HG03354 (cell line): Measurements from ENCODE around the gene SEMA3A.

Experiments used
- ATAC-seq: cut with Tn5 transposase; IDR thresholded peaks from one replicate; pipeline ENCODE4 v1.9.1; 2021; ENCODE audit warnings: mild to moderate bottlenecking; ENCODE audit not compliant: unreplicated experiment, poor library complexity, severe bottlenecking

Gene SEMA3A

DNA sequence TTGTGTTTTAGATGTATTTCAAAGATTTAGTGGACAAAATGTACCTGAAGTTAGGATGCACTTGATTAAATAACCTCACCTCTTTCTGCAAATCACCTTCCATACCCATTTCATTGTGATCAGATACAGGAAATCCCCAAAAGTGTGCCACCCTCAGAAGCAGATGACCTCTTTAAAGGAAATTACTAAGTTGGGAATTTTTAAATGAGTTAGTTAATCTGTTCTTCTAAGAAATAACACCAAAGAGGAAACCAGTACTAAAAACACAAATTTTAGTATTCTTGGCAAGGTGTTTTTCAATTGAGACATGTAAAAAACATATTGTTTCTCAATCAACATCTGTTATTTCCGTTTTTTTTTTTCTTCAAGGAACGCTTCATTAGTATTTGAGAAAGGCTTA, 4.6 kb upstream of the SEMA3A start:
- ATAC-seq = no peak

DNA sequence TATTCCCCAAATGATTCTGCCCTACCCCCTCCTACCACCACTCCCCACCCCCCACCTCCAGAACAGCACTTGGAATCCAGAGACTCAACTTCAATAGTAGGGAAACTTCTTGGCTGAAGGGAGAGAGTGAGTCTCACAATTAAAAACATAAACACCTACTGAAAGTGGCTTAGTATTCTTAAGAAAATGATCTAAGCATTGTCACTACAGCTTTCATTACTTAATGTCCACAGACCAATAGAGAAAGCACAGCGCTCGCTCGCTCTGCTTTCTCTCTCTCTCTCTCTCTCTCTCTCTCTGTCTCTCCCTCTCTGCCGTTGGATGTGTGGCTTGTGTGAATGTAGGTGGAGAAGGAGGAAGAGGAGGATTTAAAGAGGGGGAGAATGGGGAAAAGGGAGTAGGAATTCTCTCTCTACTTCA, 1.5 kb upstream of the SEMA3A start:
- no peak for ATAC-seq

DNA sequence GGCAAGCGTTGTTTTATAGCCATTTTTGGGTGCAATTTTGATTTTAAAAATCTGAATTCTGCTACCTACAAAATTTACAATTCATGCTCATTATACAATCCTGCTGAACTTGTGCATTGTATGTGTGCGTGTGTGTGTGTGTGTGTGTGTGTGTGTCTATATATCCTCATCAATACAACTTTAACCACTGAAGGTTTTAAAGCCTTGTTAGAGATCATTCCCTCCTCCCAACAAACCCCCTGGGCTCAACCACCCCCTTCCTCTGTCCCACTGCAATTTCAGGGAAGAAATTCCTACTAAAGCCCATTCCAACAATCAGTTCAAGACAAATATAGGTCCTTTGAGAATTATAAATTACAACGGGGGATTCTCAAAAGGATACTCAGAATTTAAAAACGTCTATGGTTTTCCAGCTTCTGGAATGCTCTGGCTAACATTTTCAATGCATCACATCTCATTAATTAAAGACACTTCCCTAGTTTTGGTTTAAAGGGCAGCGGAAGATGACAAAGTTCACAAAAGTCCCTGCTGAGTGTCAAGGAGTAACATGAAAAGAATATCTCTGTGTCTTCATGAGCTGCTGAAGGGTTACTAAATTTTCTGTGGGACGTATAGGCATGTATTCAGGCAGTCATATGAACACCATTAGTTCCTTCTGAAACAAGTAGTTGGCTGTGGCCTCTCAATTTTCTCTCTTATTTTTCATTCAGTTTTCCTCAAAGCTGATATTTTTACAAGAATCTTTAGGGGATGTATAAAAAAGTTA, 889 bp upstream of the SEMA3A start:
- ATAC-seq = peak; percentile 29

DNA sequence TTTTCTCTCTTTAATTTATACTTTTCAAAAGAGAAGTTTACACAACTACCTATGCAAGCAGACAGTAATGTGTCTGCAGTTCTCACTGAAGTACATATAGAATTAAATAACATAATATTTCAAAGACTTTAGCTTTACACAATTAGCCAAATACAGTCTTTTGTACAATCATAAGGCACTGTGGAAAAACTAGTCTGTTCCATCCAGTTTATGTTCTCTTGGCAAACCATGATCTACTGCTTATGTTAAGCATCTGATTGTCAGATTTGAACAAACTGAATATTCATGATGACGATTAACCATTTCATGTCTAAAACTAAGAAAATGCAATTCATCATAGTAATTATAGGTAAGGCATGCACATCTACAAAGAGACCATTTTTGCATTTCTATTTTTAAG, 842 bp downstream of the SEMA3A start:
- ATAC-seq = no peak

DNA sequence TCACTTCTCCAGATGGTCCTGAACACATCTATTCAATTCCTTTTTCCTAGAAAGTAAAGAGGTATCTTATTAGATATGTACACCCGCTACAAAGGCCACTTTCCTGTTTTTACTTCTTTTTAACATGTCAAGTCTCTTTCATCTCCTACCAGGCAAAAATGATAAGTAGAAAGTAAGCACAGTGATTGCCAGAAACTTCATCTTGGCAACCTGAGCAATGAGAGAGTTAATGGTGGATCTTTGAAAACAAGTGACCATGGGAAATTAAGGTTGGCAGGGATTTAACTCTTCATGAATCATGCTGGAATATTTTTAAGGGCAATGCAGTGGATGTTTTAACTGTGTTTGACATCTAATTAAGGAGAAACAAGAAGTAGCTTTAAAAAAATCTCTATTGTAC, 2.7 kb downstream of the SEMA3A start:
- ATAC-seq = no peak

DNA sequence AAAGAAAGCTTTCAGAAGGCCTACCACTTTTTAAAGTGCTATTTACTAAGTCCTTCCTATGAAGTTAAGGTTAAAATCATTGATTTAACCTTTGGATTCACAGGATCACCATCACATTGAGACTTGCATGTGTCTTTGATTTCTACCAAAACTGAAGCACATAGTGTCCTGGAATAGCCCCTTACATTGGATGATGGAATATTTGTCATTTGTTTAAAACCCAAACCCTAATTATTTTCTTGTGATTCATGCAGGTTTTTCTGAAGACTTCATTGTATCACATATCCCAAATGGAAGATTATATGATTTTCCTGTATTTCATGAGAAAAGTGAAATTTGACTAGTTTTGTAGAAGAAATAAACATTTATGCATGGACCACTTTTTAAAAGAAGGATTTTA, 3.3 kb downstream of the SEMA3A start:
- ATAC-seq = no peak

DNA sequence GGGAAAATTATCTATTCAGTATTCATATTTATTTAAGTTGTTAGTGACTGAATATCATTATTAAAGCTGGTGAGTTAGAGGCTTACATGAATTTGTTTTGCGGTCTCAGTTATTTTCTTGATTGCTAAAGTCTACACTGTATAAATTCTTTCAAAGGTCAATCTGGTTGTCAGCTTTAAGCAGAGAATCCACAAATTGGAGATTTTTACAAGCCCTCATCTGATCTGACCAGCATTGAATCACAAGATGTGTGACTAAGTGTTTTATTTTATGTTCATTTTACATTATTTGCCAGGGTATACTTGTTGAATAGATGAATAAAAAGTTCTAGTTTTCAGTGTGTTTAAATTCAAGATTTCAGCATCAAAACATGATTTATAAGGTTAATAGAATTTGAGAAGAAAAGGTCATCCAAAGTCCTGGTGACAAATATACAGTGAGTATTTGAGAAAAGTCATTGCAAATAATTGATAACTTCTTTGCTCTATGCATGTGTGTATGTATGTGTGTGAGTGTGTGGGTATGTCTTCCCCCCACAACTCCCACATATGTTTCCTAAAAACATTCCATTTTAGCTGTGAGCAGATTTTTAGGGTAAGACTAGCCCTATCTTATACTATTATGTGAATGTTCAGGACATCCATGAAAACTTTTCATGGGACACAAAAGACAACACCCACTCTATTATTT, 4.4 kb downstream of the SEMA3A start:
- ATAC-seq = no peak

DNA sequence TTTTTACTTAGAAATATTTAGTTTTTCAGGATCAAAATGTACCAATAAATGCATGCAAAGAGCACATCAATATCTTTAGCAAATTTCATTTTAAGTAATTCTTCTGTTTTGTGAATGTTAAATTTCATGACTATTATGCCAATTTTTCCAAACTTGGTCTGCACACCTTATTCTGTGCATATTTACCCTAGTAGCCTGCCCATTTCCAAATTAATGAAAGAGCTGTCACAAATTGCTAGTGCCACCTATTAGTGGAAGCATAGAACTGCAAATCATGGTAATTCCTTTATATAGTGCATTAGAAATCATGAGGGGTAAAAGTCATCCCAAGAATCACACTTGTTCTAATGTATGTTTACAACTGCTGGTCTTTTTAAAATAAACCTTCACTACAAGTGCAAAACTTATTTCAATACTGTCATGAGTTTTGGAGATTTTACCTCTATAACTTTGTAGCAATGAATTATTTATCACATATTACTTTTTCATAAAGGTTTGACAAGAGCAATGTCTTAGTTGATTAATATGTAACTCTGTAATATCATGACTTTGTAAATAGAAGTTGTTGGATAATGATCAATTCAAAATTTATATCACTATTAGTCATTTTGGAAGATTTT, 5.7 kb downstream of the SEMA3A start:
- no peak for ATAC-seq

DNA sequence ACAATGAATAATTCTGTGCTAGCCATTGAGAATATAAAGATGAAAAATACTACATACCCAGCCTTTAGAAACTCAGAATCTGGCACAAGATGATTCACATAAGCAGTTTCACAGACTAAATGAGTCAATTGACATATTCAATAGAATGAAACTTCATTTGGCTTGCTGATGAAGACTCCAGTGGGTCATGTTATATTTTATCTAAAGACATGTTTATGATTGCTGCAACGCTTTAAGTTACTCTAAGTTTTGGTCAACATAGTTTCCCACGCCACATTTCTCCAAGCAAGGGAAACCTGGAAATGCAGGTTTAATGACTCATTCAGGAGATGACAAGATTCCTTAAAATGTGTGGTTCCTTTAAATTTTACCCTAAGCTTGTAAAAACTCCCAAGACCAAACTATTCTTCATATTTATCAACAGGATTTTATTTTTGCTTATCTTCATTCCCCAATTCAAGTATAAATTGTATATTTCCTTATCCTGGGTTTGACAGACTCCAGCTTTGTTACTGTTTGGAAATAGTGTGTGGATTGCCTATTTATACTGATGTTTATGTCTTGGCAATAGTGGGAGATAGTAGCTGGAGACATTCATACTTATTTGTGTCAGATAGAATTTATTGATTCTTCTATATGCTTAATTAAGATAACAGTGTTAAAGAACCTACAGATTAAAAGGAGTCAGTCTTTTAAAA, 6.6 kb downstream of the SEMA3A start:
- ATAC-seq = no peak

DNA sequence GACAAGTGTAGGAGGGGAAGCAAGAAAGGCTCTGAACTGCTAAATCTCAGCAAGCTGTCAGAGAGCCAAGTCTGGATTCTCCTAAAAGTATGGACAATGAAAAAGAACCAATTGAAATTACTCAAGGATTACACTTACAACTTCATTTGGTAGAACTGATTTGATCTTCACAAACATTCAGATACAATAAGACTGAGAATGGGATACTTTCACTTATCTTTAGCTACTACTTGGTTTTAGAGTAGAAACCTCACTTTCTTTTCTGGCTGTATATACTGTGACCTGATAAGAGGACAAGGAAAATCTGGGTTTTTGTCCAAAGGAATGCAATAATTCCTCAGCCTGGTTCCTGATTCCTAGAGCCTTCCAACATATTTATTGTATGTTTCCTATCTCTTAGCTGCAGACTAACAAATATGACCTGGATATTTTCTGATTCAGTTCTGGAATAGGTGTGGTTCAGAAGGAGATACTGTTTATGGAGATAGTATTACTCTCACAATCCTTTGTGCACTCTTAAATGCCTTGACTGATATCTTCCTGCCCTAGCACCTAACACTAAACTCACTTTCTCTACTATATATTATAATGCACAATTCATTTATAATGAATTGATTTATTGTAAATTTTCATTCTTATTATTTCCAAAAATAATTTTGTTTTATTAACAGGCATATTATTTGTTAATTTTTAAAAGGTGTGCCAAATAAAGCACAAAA, 7.3 kb downstream of the SEMA3A start:
- no peak for ATAC-seq

DNA sequence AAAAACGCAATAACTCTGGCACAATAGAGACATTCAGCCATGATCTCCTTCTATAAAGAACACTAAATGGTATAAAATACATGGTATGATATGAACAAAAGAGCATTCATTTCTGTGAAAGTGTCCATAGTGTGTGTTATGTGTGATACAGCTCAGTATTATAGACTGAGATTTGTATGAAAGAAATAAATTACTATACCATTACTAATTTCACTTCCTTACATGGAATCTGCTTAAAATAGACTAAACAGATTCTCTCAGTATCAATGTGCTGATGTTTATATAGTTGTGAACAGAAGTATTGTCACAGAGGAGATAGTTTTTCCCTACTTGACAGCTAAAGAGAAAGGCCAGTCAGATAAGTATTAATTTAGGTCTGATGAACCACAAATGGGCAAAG, 10.8 kb downstream of the SEMA3A start:
- ATAC-seq = no peak

DNA sequence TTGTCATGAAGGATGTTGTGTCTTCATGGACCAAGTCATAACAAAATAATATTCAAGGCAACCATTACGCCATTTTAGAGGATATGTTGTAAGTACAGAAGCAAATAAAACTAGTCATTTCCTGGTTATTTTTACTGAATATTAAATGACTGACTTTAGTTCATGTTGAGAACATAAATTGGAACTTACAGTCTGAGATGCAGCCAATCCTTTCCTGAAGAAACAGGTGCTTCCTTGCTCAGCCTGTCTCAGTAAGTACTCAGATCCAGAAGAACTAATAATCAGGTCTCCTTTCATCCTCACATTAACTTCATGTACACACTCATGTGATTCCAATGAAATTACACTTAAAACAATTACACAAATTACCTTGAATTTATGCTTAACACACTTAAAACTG, 12.3 kb downstream of the SEMA3A start:
- ATAC-seq = no peak

DNA sequence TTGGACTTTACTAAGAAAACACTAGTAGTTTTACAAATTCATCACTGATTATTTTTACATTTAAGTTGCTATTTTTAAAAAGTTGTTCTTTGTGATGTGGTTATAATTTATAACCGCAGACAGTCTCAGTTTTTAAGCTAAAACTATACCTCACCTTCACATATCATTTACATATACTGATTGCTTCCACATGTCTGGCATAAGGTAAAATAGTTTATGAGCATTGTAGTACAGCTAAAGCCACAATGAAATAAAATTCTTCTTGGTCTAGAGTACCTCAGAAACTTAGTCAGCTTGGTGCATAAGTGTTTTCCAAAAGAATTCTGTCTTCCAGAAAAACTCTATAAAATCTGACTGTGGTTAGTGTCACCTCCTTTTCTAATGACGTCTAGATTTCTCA, 13.0 kb downstream of the SEMA3A start:
- no peak for ATAC-seq

DNA sequence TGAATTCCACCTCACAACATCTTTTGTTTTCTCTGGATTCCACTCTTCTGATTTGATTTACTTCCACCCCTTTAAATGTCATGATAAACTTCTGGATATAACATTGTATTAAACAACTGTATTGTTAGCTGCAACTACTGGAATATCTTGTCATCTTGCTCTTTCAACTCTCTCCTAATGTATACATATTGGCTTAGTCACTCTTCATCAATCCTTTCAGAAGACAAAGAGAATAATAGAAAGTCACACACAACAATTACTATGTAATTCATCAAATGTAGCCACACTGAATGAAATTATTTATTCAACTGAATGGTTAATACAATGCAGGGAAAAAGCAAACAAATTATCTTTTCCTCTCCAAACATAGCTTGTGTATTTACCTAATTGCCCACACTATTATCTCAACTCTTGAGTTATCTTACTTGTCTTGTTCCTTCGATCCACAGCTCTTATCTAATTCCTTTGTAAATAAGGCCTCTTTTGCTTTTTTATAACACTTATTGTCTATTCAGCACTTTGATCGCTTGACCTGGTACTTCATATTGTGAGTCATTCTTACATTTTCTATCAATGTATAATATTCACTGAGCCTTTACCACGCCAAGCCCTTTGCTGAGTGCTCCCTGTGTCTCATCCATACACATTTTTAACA, 16.7 kb downstream of the SEMA3A start:
- ATAC-seq = no peak

DNA sequence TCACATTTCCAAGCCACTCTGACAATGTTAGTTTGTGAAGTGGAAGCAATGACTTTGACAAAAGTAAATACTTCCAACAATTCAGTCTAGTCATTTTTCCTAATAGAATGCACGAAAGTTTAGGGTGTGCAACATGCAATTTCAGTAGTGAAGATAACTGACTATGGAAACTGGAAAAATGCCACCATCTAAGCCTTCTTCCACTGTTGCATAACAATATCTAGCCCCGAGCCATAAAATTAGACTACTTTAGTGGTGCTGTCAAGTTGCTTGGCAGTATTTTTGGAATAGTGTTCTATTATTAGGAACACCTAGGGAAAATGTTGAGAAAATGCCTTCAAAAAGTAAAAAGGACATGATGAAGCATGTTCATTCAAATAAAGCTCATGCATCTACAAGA, 17.9 kb downstream of the SEMA3A start:
- ATAC-seq = no peak

DNA sequence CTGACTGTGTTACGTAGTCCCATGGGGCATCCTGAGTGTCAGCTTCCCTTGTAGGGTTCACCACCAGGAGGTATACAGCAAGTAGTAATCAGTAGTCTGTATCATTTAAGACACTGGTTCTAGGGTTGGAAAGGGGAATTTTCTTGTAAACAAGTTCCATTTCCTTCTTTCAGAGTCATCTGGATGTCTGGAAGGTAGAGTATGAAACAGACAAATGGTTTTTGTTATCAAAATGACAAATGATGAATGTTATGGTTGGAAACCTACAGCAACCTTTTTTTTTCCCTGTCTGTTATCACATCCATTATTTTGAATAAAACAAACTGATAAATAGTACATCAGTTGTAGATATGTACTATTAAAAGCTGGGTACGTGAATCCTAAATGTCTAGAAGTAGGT, 19.1 kb downstream of the SEMA3A start:
- ATAC-seq = no peak

DNA sequence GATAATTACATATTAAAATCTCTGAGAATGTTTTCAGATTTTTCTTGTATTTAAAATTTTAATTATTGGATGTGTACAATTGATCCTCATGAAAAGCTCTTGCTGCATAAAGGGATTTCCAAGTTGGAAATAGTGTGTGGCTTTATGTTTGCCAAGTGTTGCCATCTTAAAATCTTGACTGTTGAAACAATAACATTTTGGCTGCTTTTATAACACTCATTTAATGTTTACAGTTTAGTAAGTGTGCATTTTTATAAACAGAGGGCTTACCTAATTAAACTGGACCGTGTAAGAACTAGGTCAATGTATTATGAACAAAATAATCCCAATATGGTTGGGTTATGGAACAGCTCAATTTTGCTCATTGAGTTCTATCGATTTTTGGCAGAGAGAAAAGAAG, 23.9 kb downstream of the SEMA3A start:
- ATAC-seq = no peak

DNA sequence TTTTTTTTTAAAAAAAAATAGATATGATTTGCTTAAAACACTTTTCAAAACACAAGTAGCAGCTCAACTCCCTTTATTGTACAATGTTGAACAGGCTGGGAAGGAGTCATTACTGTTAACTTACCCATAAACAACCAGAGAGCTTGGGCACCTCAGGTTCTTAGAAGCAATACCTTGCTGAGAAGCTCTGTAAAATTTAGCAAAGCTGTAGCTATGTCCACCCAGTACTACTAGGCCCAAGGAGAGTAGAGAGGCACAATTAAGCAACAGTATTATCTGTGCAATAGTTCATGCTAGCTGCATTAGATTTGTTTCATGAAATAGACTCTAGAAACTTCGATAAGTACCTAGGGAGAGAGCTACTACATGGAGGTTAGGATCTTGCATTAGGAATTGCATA, 32.0 kb downstream of the SEMA3A start:
- no peak for ATAC-seq

DNA sequence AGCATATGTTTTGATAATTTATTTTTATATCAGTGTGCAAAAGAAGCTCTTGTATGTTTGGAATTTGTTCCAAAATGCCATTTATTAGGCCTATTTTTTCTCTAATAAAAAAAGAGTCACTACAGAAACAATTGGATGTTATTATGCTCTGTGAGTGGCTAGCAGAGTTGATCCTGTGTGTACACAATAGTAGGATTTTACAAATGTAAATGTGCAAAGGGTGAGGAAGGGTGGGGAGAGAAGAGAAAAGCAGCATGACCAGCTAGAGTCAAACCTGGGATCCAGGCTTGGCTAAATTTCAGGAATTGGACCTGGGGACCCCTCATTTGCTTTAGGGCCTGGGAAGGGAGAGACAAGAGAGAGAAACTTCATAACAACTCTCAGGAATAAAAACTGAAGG, 32.5 kb downstream of the SEMA3A start:
- ATAC-seq = no peak
